Measurements from ENCODE around the gene FUT3.
"Not testable (repeated sequence)": the region's sequence is repeated elsewhere in the genome, so short reads cannot be mapped to it uniquely, and the experiment has no call there.

The FUT3 gene

DNA sequence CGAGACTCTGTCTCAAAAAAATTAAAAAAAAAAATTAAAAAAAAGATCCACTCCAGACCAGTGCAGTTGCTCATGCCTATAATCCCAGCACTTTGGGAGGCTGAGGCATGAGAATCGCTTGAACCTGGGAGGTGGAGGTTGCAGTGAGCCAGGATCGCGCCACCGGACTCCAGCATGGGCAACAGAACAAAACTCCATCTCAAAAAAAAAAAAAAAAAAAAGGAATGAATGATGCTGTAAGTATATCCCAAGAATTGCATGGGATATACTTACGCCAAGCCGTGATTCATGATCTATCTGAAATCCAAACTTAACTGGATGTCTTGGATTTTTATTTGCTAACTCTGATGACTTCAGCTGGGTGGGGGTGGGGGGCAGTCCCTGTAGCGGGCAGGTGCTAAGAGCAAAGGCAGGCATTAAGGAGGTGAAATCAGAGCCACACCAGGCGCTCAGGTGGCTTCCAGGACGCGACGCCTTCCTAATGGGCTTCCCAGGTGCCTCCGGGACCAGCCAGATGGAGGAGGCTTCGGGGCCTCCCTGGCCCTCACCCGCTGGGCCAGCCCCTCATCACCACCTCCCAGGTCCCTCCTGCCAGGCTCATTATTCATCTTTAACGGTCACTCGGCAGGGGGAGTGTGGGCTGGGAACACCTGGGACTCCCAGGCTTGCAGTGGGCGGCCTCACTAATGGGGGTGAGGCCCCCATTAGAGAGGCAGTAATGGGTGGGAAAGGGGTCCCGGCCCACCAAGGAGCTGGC, 30.5 kb upstream of the FUT3 start:
- H3K4me3 ChIP-seq (ENCODE audit: insufficient read depth, low read depth, low read length) = no peak overlapping the region
- no peaks in the 10 kb centered on the region for H3K36me3 ChIP-seq (ENCODE audit: control insufficient read depth, insufficient read depth, low read length)
- H3K27me3 ChIP-seq (ENCODE audit: control insufficient read depth, insufficient read depth, low read length, poor library complexity, severe bottlenecking) = no peaks in the 10 kb centered on the region
- H3K4me1 ChIP-seq (ENCODE audit: control insufficient read depth, insufficient read depth, low read length) = peaks cover 9% of the 10 kb centered on the region
- no peaks in the 10 kb centered on the region for H3K9me3 ChIP-seq (ENCODE audit: control insufficient read depth, low read length)
- 74 to 80% methylated on average over 16 to 19 of the region's 19 CpGs for WGBS, 2 experiments
- H3K27ac ChIP-seq (ENCODE audit: insufficient read depth, low read depth, low read length, poor library complexity, severe bottlenecking) = no peak overlapping the region

GRCh38 chr19:5880604-5881078, 29.4 kb upstream of the FUT3 start:
- no peak overlapping the region for H3K4me3 ChIP-seq (ENCODE audit: insufficient read depth, low read depth, low read length)
- no peaks in the 10 kb centered on the region for H3K36me3 ChIP-seq (ENCODE audit: control insufficient read depth, insufficient read depth, low read length)
- H3K27me3 ChIP-seq (ENCODE audit: control insufficient read depth, insufficient read depth, low read length, poor library complexity, severe bottlenecking) = no peaks in the 10 kb centered on the region
- no peaks in the 10 kb centered on the region for H3K9me3 ChIP-seq (ENCODE audit: control insufficient read depth, low read length)
- no peak overlapping the region for H3K27ac ChIP-seq (ENCODE audit: insufficient read depth, low read depth, low read length, poor library complexity, severe bottlenecking)
- WGBS, 2 experiments = 33 to 39% methylated on average over 15 of the region's 15 CpGs
- peaks cover 13% of the 10 kb centered on the region for H3K4me1 ChIP-seq (ENCODE audit: control insufficient read depth, insufficient read depth, low read length)

DNA sequence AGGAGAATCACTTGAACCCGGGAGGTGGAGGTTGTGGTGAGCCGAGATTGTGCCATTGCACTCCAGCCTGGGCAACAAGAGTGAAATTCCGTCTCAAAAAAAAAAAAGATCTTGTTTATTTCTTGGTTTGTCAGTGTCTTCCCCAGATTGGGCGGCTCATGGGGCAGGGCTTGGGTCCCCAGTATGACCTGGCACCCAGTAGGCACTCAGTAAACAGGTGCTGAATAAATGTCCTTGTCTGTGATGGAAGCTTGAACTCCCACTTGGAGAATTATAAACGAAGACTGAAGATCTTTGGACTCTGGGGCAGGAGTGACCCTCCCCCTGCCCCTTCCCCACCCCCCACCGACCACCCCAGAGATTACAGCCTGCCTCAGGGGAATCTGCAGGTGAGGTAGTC, 28.9 kb upstream of the FUT3 start:
- no peak overlapping the region for H3K27ac ChIP-seq (ENCODE audit: insufficient read depth, low read depth, low read length, poor library complexity, severe bottlenecking)
- no peaks in the 10 kb centered on the region for H3K36me3 ChIP-seq (ENCODE audit: control insufficient read depth, insufficient read depth, low read length)
- H3K4me1 ChIP-seq (ENCODE audit: control insufficient read depth, insufficient read depth, low read length) = peaks cover 13% of the 10 kb centered on the region
- no peaks in the 10 kb centered on the region for H3K9me3 ChIP-seq (ENCODE audit: control insufficient read depth, low read length)
- 59 to 68% methylated on average over 5 of the region's 6 CpGs for WGBS, 2 experiments
- H3K27me3 ChIP-seq (ENCODE audit: control insufficient read depth, insufficient read depth, low read length, poor library complexity, severe bottlenecking) = no peaks in the 10 kb centered on the region
- H3K4me3 ChIP-seq (ENCODE audit: insufficient read depth, low read depth, low read length) = no peak overlapping the region

GRCh38 chr19:5877882-5878281, 26.6 kb upstream of the FUT3 start:
- Histone ChIP-seq H3K9me3 (ENCODE audit: control insufficient read depth, low read length) (no peaks in the 10 kb centered on the region), H3K27ac (ENCODE audit: insufficient read depth, low read depth, low read length, poor library complexity, severe bottlenecking) (no peak overlapping the region), H3K4me1 (ENCODE audit: control insufficient read depth, insufficient read depth, low read length) (peaks cover 13% of the 10 kb centered on the region), H3K36me3 (ENCODE audit: control insufficient read depth, insufficient read depth, low read length) (no peaks in the 10 kb centered on the region), H3K27me3 (ENCODE audit: control insufficient read depth, insufficient read depth, low read length, poor library complexity, severe bottlenecking) (no peaks in the 10 kb centered on the region), H3K4me3 (ENCODE audit: insufficient read depth, low read depth, low read length) (no peak overlapping the region)
- 69 to 80% methylated on average over 9 of the region's 9 CpGs for WGBS, 2 experiments

DNA sequence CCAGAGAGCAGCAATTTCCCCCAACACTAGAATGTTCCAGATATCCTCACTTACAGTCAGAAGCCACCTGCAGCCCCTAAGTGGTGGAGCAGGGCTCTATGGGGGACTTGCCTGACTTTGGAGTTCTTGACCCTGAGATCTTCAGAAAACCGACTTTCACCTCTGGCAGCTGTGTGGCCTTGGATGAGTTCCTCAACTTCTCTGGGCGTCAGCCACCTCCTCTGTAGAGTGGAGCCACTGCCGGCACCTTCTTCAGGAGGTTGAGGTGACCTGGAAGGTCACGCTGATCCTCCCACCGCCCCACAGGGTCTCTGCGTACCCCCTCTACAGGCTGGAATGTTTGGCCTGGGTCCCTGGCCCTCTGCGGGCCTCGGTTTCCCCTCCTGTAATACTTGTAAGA, 26.2 kb upstream of the FUT3 start:
- 94% methylated on average over 8 of the region's 8 CpGs for WGBS, 2 experiments
- Histone ChIP-seq H3K4me1 (ENCODE audit: control insufficient read depth, insufficient read depth, low read length) (peaks cover 13% of the 10 kb centered on the region), H3K27ac (ENCODE audit: insufficient read depth, low read depth, low read length, poor library complexity, severe bottlenecking) (no peak overlapping the region), H3K36me3 (ENCODE audit: control insufficient read depth, insufficient read depth, low read length) (no peaks in the 10 kb centered on the region), H3K27me3 (ENCODE audit: control insufficient read depth, insufficient read depth, low read length, poor library complexity, severe bottlenecking) (no peaks in the 10 kb centered on the region), H3K4me3 (ENCODE audit: insufficient read depth, low read depth, low read length) (no peak overlapping the region), H3K9me3 (ENCODE audit: control insufficient read depth, low read length) (no peaks in the 10 kb centered on the region)

- not testable (repeated sequence) for H3K4me3 ChIP-seq (ENCODE audit: insufficient read depth, low read depth, low read length); H3K36me3 ChIP-seq (ENCODE audit: control insufficient read depth, insufficient read depth, low read length); H3K27me3 ChIP-seq (ENCODE audit: control insufficient read depth, insufficient read depth, low read length, poor library complexity, severe bottlenecking); H3K4me1 ChIP-seq (ENCODE audit: control insufficient read depth, insufficient read depth, low read length); H3K9me3 ChIP-seq (ENCODE audit: control insufficient read depth, low read length); H3K27ac ChIP-seq (ENCODE audit: insufficient read depth, low read depth, low read length, poor library complexity, severe bottlenecking)
- WGBS, 2 experiments = 85% methylated on average over 7 of the region's 7 CpGs
Observed at GRCh38 chr19:5874496-5874895, 23.2 kb upstream of the FUT3 start.

DNA sequence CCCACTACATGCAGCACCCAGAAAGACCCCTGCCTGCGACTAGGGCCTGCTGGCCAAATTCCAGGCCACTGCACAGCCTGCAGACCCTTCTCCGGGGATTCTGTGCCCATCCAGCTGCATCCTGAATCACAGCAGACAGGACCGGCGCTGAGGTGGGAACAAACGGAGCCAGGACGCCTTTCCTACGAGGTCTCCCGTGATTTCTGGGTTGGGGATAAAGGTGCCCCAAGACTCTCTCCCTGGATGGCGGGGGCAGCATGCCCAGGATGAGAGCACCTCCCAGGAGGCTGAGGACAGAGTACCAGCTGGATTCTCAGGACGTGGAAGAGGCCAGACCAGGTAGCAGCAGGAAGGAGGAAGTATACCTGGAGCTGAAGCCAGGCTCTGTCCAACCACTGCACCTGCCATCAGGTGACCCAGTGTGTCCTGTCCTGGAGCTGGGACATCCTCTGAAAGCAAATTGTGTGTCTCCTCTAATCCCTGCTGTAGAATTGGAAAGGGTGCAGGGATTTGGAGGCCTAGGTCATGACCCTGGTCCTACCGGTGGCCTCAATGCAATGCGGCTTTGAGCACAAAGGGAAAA, 22.5 kb upstream of the FUT3 start:
- H3K36me3 ChIP-seq (ENCODE audit: control insufficient read depth, insufficient read depth, low read length) = no peaks in the 10 kb centered on the region
- no peak overlapping the region for H3K27ac ChIP-seq (ENCODE audit: insufficient read depth, low read depth, low read length, poor library complexity, severe bottlenecking)
- H3K4me3 ChIP-seq (ENCODE audit: insufficient read depth, low read depth, low read length) = no peak overlapping the region
- no peaks in the 10 kb centered on the region for H3K9me3 ChIP-seq (ENCODE audit: control insufficient read depth, low read length)
- WGBS, 2 experiments = 95% methylated on average over 12 of the region's 12 CpGs
- H3K27me3 ChIP-seq (ENCODE audit: control insufficient read depth, insufficient read depth, low read length, poor library complexity, severe bottlenecking) = no peaks in the 10 kb centered on the region
- peaks cover 8% of the 10 kb centered on the region for H3K4me1 ChIP-seq (ENCODE audit: control insufficient read depth, insufficient read depth, low read length)

DNA sequence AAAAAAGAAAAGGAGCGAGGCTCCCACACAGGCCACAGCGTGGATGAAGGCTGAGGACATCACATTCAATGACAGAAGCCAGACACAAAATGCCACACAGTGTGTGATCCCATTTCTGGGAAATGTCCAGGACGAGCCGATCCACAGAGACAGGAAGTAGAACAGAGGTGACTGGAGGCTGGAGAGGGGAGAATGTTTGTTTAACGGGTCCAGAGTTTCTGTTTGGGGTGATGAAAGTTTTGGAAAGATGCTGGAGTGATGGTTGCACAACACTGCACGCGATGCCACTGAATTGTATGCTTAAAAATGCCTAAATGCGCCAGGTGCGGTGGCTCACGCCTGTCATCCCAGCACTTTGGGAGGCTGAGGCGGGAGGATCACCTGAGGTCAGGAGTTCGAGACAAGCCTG, 19.7 kb upstream of the FUT3 start:
- Histone ChIP-seq H3K27me3 (ENCODE audit: control insufficient read depth, insufficient read depth, low read length, poor library complexity, severe bottlenecking) (no peaks in the 10 kb centered on the region), H3K27ac (ENCODE audit: insufficient read depth, low read depth, low read length, poor library complexity, severe bottlenecking) (no peak overlapping the region), H3K9me3 (ENCODE audit: control insufficient read depth, low read length) (no peaks in the 10 kb centered on the region), H3K36me3 (ENCODE audit: control insufficient read depth, insufficient read depth, low read length) (no peaks in the 10 kb centered on the region), H3K4me1 (ENCODE audit: control insufficient read depth, insufficient read depth, low read length) (peaks cover under 1% of the 10 kb centered on the region), H3K4me3 (ENCODE audit: insufficient read depth, low read depth, low read length) (no peak overlapping the region)
- 91 to 93% methylated on average over 12 of the region's 12 CpGs for whole genome bisulfite sequencing, 2 experiments

GRCh38 chr19:5867201-5868136, 16.2 kb upstream of the FUT3 start:
- Histone ChIP-seq H3K4me1 (ENCODE audit: control insufficient read depth, insufficient read depth, low read length) (no peaks in the 10 kb centered on the region), H3K4me3 (ENCODE audit: insufficient read depth, low read depth, low read length) (no peak overlapping the region), H3K27me3 (ENCODE audit: control insufficient read depth, insufficient read depth, low read length, poor library complexity, severe bottlenecking) (no peaks in the 10 kb centered on the region), H3K9me3 (ENCODE audit: control insufficient read depth, low read length) (no peaks in the 10 kb centered on the region), H3K36me3 (ENCODE audit: control insufficient read depth, insufficient read depth, low read length) (no peaks in the 10 kb centered on the region), H3K27ac (ENCODE audit: insufficient read depth, low read depth, low read length, poor library complexity, severe bottlenecking) (no peak overlapping the region)
- 89% methylated on average over 31 of the region's 31 CpGs for WGBS, 2 experiments

DNA sequence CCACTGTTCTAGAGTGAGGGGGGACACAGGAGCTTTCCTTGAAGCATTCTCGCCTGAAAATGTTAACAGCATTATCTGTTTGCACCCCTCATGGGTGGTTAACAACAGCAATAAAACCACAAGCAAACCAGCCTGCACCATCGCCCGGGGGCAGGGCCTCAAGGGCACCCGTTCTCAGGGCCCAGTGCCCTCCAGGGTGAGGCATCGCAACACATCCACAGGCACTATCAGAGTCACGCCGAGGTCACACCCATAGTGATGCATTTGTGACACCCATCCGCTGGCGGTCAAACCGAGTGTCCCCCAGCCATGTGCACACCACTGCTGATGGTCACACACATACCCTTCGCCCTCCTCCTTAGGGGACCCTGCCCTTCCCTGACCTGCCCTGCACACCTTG, 14.5 kb upstream of the FUT3 start:
- 93 to 96% methylated on average over 11 of the region's 11 CpGs for whole genome bisulfite sequencing, 2 experiments
- no peak overlapping the region for H3K4me3 ChIP-seq (ENCODE audit: insufficient read depth, low read depth, low read length)

More for the DNA sequence above, 14.5 kb upstream of the FUT3 start:
- Histone ChIP-seq H3K36me3 (ENCODE audit: control insufficient read depth, insufficient read depth, low read length) (no peaks in the 10 kb centered on the region), H3K9me3 (ENCODE audit: control insufficient read depth, low read length) (no peaks in the 10 kb centered on the region), H3K27me3 (ENCODE audit: control insufficient read depth, insufficient read depth, low read length, poor library complexity, severe bottlenecking) (no peaks in the 10 kb centered on the region), H3K4me1 (ENCODE audit: control insufficient read depth, insufficient read depth, low read length) (no peaks in the 10 kb centered on the region), H3K27ac (ENCODE audit: insufficient read depth, low read depth, low read length, poor library complexity, severe bottlenecking) (no peak overlapping the region)
